Coronary artery (tissue), 2 donors: Measurements from ENCODE around the gene PISD.
A peak's percentile ranks its signal among the peaks of the same experiment; 100 is the strongest.
"Not testable (repeated sequence)": the region's sequence is repeated elsewhere in the genome, so short reads cannot be mapped to it uniquely, and the experiment has no call there.

Experiments
- DNase-seq: peaks from one replicate; pipeline ENCODE4 v3.0.0-alpha.2; 2017; ENCODE audit warnings: low spot score
- H3K27ac ChIP-seq, 2 donors: fragments of 200-600 bp; sonication (generic); one replicate each; pipeline ENCODE4 v1.5.1; 2016 to 2019
- H3K4me3 ChIP-seq: fragments of 200-600 bp; sonication (generic); 2 replicates; pipeline ENCODE4 v1.5.1; 2016; ENCODE audit warnings: mild to moderate bottlenecking, moderate library complexity
- CTCF ChIP-seq: fragments of 200-600 bp; sonication (generic); IDR thresholded peaks from one replicate; pipeline ENCODE4 v1.5.1; 2019; ENCODE audit warnings: antibody characterized with exemption

Gene PISD

GRCh38 chr22:31604746-31605705 lies 57.0 kb downstream of the PISD start:
- H3K27ac ChIP-seq = no peak overlapping the region
- no peak overlapping the region for H3K4me3 ChIP-seq
- no peak for DNase-seq
- TF ChIP-seq CTCF = no peak

- H3K4me3 ChIP-seq = no peak overlapping the region
- no peak for TF ChIP-seq CTCF
- DNase-seq = no peak
- peak overlapping the region in 1 of 2 donors; percentile 84 for H3K27ac ChIP-seq
Observed at GRCh38 chr22:31604137-31604705, 57.8 kb downstream of the PISD start.

GRCh38 chr22:31603574-31603973 lies 58.4 kb downstream of the PISD start:
- DNase-seq = no peak

GRCh38 chr22:31603081-31603525 lies 58.9 kb downstream of the PISD start:
- H3K27ac ChIP-seq = peak overlapping the region; percentile 60 to 84
- DNase-seq = no peak
- no peak overlapping the region for H3K4me3 ChIP-seq
- TF ChIP-seq CTCF = no peak

More at GRCh38 chr22:31603574-31603973, 58.4 kb downstream of the PISD start:
- Histone ChIP-seq H3K27ac (peak overlapping the region in 1 of 2 donors; percentile 84), H3K4me3 (no peak overlapping the region)
- no peak for TF ChIP-seq CTCF

- no peak for TF ChIP-seq CTCF
- H3K27ac ChIP-seq = peak overlapping the region; percentile 60 to 84
- no peak for DNase-seq
Observed at GRCh38 chr22:31602259-31602952, 59.6 kb downstream of the PISD start.

GRCh38 chr22:31595271-31595670 lies 66.7 kb downstream of the PISD start:
- Histone ChIP-seq H3K4me3 (no peak overlapping the region), H3K27ac (no peak overlapping the region)
- DNase-seq = no peak
- no peak for TF ChIP-seq CTCF

More at GRCh38 chr22:31602259-31602952, 59.6 kb downstream of the PISD start:
- H3K4me3 ChIP-seq = no peak overlapping the region

- not testable (repeated sequence) for H3K4me3 ChIP-seq, DNase-seq
Observed at GRCh38 chr22:31590161-31590560, 71.9 kb downstream of the PISD start.

More at GRCh38 chr22:31590161-31590560, 71.9 kb downstream of the PISD start:
- not testable (repeated sequence) for H3K27ac ChIP-seq
